K562 (cell line): ENCODE results near the gene ATL1. TPM values are rescaled to one million over a fixed set of nuclear protein-coding genes. Genes with fewer than 3 reads are reported as not detected.

Experiments used
- ARHGAP35 ChIP-seq: fragments of 450-650 bp; IDR thresholded peaks from 2 replicates; pipeline ENCODE4 v1.6.1; 2018; ENCODE audit not compliant: partially characterized antibody
- ATF7 ChIP-seq: fragments of 450-650 bp; IDR thresholded peaks from 2 replicates; pipeline ENCODE4 v1.7.1; 2014; ENCODE audit warnings: mild to moderate bottlenecking, moderate library complexity
- CBFA2T3 ChIP-seq: fragments of 450-650 bp; IDR thresholded peaks from 2 replicates; pipeline ENCODE4 v1.6.1; 2017
- CCAR2 ChIP-seq: fragments of 200-400 bp; formaldehyde crosslinking; IDR thresholded peaks from 2 replicates; pipeline ENCODE4 v1.6.1; 2017; ENCODE audit warnings: mild to moderate bottlenecking, low read depth, low read length
- KLF10 ChIP-seq: fragments of 250-450 bp; sonication (Bioruptor Pico); IDR thresholded peaks from 2 replicates; pipeline ENCODE4 v1.6.1; 2021; ENCODE audit warnings: matching md5 sums
- PCBP1 ChIP-seq: fragments of 200-400 bp; formaldehyde crosslinking; IDR thresholded peaks from 2 replicates; pipeline ENCODE4 v1.6.1; 2018; ENCODE audit warnings: mild to moderate bottlenecking, low read depth, low read length; ENCODE audit not compliant: poor library complexity, severe bottlenecking
- POLR2A ChIP-seq: fragments of 450-650 bp; conservative IDR thresholded peaks from 2 replicates; pipeline ENCODE4 v1.6.1; 2016
- PTBP1 ChIP-seq: fragments of 200-400 bp; formaldehyde crosslinking; IDR thresholded peaks from 2 replicates; pipeline ENCODE4 v1.6.1; 2017; ENCODE audit warnings: low read depth, low read length
- SETDB1 ChIP-seq: IDR thresholded peaks from one replicate; pipeline ENCODE4 v1.6.1; 2012; ENCODE audit warnings: low read length, control low read depth, inconsistent platforms
- SMAD4 ChIP-seq: fragments of 250-450 bp; sonication (Bioruptor Pico); conservative IDR thresholded peaks from 2 replicates; pipeline ENCODE4 v1.8.0; 2021; ENCODE audit warnings: inconsistent platforms, mild to moderate bottlenecking, moderate library complexity
- SRF ChIP-seq, 2 experiments: fragments of 250-450, 450-650 bp in 1 of 2; sonication (Bioruptor Pico) in 1 of 2; sonication (generic) in 1 of 2; formaldehyde crosslinking; IDR thresholded peaks; 2 replicates each; pipeline versions ENCODE4 v1.5.0 to v1.5.1; 2020 to 2022; ENCODE audit warnings: mild to moderate bottlenecking in 1 of 2, missing genetic modification reagents in 1 of 2
- TOE1 ChIP-seq, 2 experiments: fragments of 450-650 bp in 1 of 2; sonication (generic) in 1 of 2; formaldehyde crosslinking in 1 of 2; IDR thresholded peaks; 2 replicates each; pipeline versions ENCODE4 v1.7.1 to v1.8.0; 2016 to 2022; ENCODE audit warnings: borderline replicate concordance in 2 of 2, mild to moderate bottlenecking in 2 of 2, antibody characterized with exemption in 1 of 2, inconsistent platforms in 1 of 2, low read depth in 1 of 2, missing genetic modification reagents in 1 of 2, moderate library complexity in 1 of 2
- polyA plus RNA-seq, 8 experiments: library from polyadenylated mRNA; depleted of rRNA in 4 of 8; stranded (reverse) in 5 of 8; unstranded in 3 of 8; fragments of >200 nt; fragmentation: Nextera tagmentation in 2 of 8; fragmentation: Illumina TruSeq in 1 of 8; extraction: Ambion mirVana in 2 of 8; extraction: Trizol in 1 of 8; gene quantifications; 2 replicates each; pipeline versions ENCODE4 v1.2.1 to v1.2.3, GENCODE V29; 2011 to 2014; ENCODE audit warnings: inconsistent platforms in 1 of 8, missing spikeins in 1 of 8
- total RNA-seq, 7 experiments: library from RNA; depleted of rRNA in 6 of 7; stranded (reverse); fragments of >200 nt in 6 of 7; fragmentation: Illumina TruSeq in 2 of 7; extraction: Trizol in 2 of 7; gene quantifications; 2 replicates each; pipeline versions ENCODE4 v1.2.1 to v1.2.3, GENCODE V29; 2011 to 2021; ENCODE audit warnings: low replicate concordance in 1 of 7
- TF ChIP-seq, protein P1 (sequence below), 2 experiments: fragments of 450-650 bp; formaldehyde crosslinking in 1 of 2; IDR thresholded peaks; 2 replicates each; pipeline versions ENCODE4 v1.4.0 to v1.6.1; 2014 to 2020; ENCODE audit warnings: mild to moderate bottlenecking in 2 of 2, borderline replicate concordance in 1 of 2, low read depth in 1 of 2
- TF ChIP-seq, protein P2 (sequence below): sonication (generic); formaldehyde crosslinking; IDR thresholded peaks from 2 replicates; pipeline ENCODE4 v1.8.1; 2022; ENCODE audit warnings: missing genetic modification reagents
- TF ChIP-seq, protein P3 (sequence below), 2 experiments: fragments of 450-650 bp in 1 of 2; sonication (generic) in 1 of 2; formaldehyde crosslinking; conservative IDR thresholded peaks; 2 replicates each; pipeline versions ENCODE4 v1.4.0 to v1.8.1; 2020 to 2022; ENCODE audit warnings: mild to moderate bottlenecking in 1 of 2, missing genetic modification reagents in 1 of 2
- TF ChIP-seq, protein P4 (sequence below): IDR thresholded peaks from 2 replicates; pipeline ENCODE4 v1.6.1; 2014; ENCODE audit warnings: antibody characterized with exemption

Gene ATL1
- total and polyA plus RNA-seq, 9 of the 15 experiments (the other 6 are each of a cell fraction or from before 2014, with no cell fraction given): 0.04 to 0.16 (median 0.07) TPM; not detected in 4

DNA sequence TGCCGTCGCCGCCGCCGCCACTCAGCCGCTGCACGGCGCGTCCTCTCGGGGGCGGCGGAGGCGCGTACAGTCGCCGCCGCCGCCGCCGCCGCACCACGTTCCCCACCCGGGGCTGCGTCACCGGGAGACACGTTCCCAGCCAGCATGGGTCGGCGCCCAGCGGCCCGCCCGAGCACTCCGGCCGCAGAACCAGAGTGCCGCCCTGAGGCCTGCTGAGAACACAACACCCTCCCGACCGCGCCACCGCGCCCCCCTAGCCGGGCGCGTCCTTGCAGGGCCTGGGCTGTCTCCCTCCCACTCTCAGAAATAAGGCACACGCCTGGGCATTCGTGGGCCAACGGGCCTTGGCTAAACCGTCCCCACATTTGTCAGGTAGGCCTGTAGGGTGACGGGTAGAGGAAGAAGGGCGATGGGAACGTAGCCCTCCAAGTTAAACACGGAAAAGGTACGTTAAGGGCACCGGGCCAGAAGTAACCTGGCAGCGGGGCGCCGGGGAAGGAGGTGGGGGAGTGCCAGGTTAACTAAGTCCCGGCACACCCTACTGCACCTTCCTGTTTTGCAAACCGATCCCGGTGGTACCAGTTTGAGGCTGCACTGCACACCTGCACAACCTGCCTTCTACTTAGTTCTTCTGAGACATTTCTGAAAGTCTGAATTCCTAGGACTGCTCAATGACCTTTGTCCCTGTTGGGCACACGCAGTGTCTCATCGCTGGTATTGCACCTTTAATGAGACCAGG is 27.3 kb upstream of the ATL1 start, which contains the start of gene MAP4K5 (continued):
- TF ChIP-seq, protein P1, sequence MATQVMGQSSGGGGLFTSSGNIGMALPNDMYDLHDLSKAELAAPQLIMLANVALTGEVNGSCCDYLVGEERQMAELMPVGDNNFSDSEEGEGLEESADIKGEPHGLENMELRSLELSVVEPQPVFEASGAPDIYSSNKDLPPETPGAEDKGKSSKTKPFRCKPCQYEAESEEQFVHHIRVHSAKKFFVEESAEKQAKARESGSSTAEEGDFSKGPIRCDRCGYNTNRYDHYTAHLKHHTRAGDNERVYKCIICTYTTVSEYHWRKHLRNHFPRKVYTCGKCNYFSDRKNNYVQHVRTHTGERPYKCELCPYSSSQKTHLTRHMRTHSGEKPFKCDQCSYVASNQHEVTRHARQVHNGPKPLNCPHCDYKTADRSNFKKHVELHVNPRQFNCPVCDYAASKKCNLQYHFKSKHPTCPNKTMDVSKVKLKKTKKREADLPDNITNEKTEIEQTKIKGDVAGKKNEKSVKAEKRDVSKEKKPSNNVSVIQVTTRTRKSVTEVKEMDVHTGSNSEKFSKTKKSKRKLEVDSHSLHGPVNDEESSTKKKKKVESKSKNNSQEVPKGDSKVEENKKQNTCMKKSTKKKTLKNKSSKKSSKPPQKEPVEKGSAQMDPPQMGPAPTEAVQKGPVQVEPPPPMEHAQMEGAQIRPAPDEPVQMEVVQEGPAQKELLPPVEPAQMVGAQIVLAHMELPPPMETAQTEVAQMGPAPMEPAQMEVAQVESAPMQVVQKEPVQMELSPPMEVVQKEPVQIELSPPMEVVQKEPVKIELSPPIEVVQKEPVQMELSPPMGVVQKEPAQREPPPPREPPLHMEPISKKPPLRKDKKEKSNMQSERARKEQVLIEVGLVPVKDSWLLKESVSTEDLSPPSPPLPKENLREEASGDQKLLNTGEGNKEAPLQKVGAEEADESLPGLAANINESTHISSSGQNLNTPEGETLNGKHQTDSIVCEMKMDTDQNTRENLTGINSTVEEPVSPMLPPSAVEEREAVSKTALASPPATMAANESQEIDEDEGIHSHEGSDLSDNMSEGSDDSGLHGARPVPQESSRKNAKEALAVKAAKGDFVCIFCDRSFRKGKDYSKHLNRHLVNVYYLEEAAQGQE (IDR thresholded peaks at IDR 0.05; ENCODE audit: borderline replicate concordance): peak; percentile 80
- TF ChIP-seq, protein P1 (CRISPR knock-in tag; IDR thresholded peaks at IDR 0.05; ENCODE audit: low read depth): no peak
- TF ChIP-seq, protein P2, sequence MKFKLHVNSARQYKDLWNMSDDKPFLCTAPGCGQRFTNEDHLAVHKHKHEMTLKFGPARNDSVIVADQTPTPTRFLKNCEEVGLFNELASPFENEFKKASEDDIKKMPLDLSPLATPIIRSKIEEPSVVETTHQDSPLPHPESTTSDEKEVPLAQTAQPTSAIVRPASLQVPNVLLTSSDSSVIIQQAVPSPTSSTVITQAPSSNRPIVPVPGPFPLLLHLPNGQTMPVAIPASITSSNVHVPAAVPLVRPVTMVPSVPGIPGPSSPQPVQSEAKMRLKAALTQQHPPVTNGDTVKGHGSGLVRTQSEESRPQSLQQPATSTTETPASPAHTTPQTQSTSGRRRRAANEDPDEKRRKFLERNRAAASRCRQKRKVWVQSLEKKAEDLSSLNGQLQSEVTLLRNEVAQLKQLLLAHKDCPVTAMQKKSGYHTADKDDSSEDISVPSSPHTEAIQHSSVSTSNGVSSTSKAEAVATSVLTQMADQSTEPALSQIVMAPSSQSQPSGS (CRISPR knock-in tag): no peak
- TF ChIP-seq SRF (CRISPR knock-in tag; IDR thresholded peaks at IDR 0.05): peak in 1 of 2 experiments; percentile 49; a peak in 1 of 4 replicates
- TF ChIP-seq ATF7: peak; percentile 81
- TF ChIP-seq KLF10: no peak
- no peak for TF ChIP-seq ARHGAP35
- TF ChIP-seq, protein P3, sequence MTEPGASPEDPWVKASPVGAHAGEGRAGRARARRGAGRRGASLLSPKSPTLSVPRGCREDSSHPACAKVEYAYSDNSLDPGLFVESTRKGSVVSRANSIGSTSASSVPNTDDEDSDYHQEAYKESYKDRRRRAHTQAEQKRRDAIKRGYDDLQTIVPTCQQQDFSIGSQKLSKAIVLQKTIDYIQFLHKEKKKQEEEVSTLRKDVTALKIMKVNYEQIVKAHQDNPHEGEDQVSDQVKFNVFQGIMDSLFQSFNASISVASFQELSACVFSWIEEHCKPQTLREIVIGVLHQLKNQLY (CRISPR knock-in tag; conservative IDR thresholded peaks at IDR 0.05): no peak
- TF ChIP-seq CBFA2T3: no peak
- TF ChIP-seq SMAD4 (CRISPR knock-in tag): peak; percentile 67; the same call in 1 of the 2 replicates
- no peak for TF ChIP-seq PTBP1
- TF ChIP-seq CCAR2: no peak
- TF ChIP-seq POLR2A: no peak
- TF ChIP-seq TOE1 (IDR thresholded peaks at IDR 0.05; ENCODE audit: borderline replicate concordance): no peak
- no peak for TF ChIP-seq TOE1 (CRISPR knock-in tag; IDR thresholded peaks at IDR 0.05; ENCODE audit: borderline replicate concordance, low read depth)
- TF ChIP-seq, protein P4, sequence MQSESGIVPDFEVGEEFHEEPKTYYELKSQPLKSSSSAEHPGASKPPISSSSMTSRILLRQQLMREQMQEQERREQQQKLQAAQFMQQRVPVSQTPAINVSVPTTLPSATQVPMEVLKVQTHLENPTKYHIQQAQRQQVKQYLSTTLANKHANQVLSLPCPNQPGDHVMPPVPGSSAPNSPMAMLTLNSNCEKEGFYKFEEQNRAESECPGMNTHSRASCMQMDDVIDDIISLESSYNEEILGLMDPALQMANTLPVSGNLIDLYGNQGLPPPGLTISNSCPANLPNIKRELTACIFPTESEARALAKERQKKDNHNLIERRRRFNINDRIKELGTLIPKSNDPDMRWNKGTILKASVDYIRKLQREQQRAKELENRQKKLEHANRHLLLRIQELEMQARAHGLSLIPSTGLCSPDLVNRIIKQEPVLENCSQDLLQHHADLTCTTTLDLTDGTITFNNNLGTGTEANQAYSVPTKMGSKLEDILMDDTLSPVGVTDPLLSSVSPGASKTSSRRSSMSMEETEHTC: no peak
- TF ChIP-seq SETDB1: no peak
- TF ChIP-seq PCBP1: peak; percentile 58
